GM23338 (cell line): ENCODE results near the gene CEACAM16. TPM values are rescaled to one million over a fixed set of nuclear protein-coding genes. Genes with fewer than 3 reads are reported as not detected.

Source experiments
- ATAC-seq: fragments of 200-7000 bp; cut with Tn5 transposase; 3 replicates; pipeline ENCODE4 v1.9.1; 2020
- DNase-seq: peaks from one replicate; pipeline ENCODE4 v3.0.0-alpha.2; 2015; ENCODE audit warnings: low spot score
- H2AFZ ChIP-seq: fragments of 200-600 bp; sonication (generic); 2 replicates; pipeline ENCODE4 v1.8.0; 2016; ENCODE audit warnings: antibody characterized with exemption, mild to moderate bottlenecking, moderate library complexity
- H3F3A ChIP-seq: fragments of 200-600 bp; sonication (generic); replicated peaks from 2 replicates; pipeline ENCODE4 v1.8.0; 2017; ENCODE audit warnings: antibody characterized with exemption, mixed run types, low read depth
- H3K27ac ChIP-seq: fragments of 200-600 bp; sonication (generic); 2 replicates; pipeline ENCODE4 v1.6.1; 2016; ENCODE audit warnings: low read depth
- H3K27me3 ChIP-seq: fragments of 200-600 bp; sonication (generic); 2 replicates; pipeline ENCODE4 v1.8.0; 2016; ENCODE audit warnings: mild to moderate bottlenecking, mixed run types, moderate library complexity; ENCODE audit not compliant: insufficient read depth
- H3K36me3 ChIP-seq: fragments of 200-600 bp; sonication (generic); 2 replicates; pipeline ENCODE4 v1.8.0; 2016; ENCODE audit warnings: mild to moderate bottlenecking; ENCODE audit not compliant: insufficient read depth
- H3K4me1 ChIP-seq: fragments of 200-600 bp; sonication (generic); 2 replicates; pipeline ENCODE4 v1.8.0; 2016; ENCODE audit warnings: mild to moderate bottlenecking, moderate library complexity; ENCODE audit not compliant: insufficient read depth
- H3K4me2 ChIP-seq: fragments of 200-600 bp; sonication (generic); 2 replicates; pipeline ENCODE4 v1.7.1; 2017; ENCODE audit warnings: mixed run types
- H3K4me3 ChIP-seq: fragments of 200-600 bp; sonication (generic); 2 replicates; pipeline ENCODE4 v1.6.1; 2016; ENCODE audit warnings: mixed run types
- H3K79me2 ChIP-seq: fragments of 200-600 bp; sonication (generic); replicated peaks from 2 replicates; pipeline ENCODE4 v1.8.0; 2017; ENCODE audit warnings: mild to moderate bottlenecking; ENCODE audit not compliant: insufficient read depth
- H3K9me2 ChIP-seq: fragments of 200-600 bp; sonication (generic); 2 replicates; pipeline ENCODE4 v1.8.0; 2017; ENCODE audit not compliant: insufficient read depth
- H4K20me1 ChIP-seq: fragments of 200-600 bp; sonication (generic); replicated peaks from 2 replicates; pipeline ENCODE4 v1.8.0; 2017; ENCODE audit warnings: mild to moderate bottlenecking; ENCODE audit not compliant: insufficient read depth
- H3K27ac Mint-ChIP-seq: 2 replicates; pipeline ENCODE4 v1.8.0; 2020; ENCODE audit warnings: inconsistent platforms, mild to moderate bottlenecking, moderate library complexity, mixed read lengths
- H3K27me3 Mint-ChIP-seq: 3 replicates; pipeline ENCODE4 v1.8.0; 2022; ENCODE audit warnings: low read depth, mild to moderate bottlenecking, moderate library complexity, mixed read lengths, inconsistent platforms; ENCODE audit not compliant: insufficient read depth, poor library complexity
- H3K36me3 Mint-ChIP-seq: 3 replicates; pipeline ENCODE4 v1.8.0; 2021; ENCODE audit warnings: low read depth, mild to moderate bottlenecking, inconsistent platforms, moderate library complexity, mixed read lengths
- H3K4me1 Mint-ChIP-seq: 3 replicates; pipeline ENCODE4 v1.8.0; 2020; ENCODE audit warnings: mild to moderate bottlenecking, inconsistent platforms, mixed read lengths
- H3K4me3 Mint-ChIP-seq: 3 replicates; pipeline ENCODE4 v1.8.0; 2021; ENCODE audit warnings: moderate library complexity, mild to moderate bottlenecking, inconsistent platforms, mixed read lengths
- H3K9me3 Mint-ChIP-seq: 3 replicates; pipeline ENCODE4 v1.8.0; 2020; ENCODE audit warnings: moderate library complexity, mild to moderate bottlenecking, inconsistent platforms, mixed read lengths
- EZH2phosphoT487 ChIP-seq: fragments of 200-600 bp; sonication (generic); IDR thresholded peaks from one replicate; pipeline ENCODE4 v1.8.1; 2018; ENCODE audit warnings: antibody characterized with exemption; ENCODE audit not compliant: unreplicated experiment
- ZNF114 ChIP-seq: fragments of 250-450 bp; sonication (Bioruptor Pico); IDR thresholded peaks from 2 replicates; pipeline ENCODE4 v1.5.0; 2020; ENCODE audit warnings: mild to moderate bottlenecking, moderate library complexity
- polyA plus RNA-seq: library from polyadenylated mRNA; unstranded; fragments of >200 nt; fragmentation: Nextera tagmentation; extraction: Ambion mirVana; gene quantifications from 2 replicates; pipeline ENCODE4 v1.2.1, GENCODE V29; 2016
- total RNA-seq: library from RNA; depleted of rRNA; stranded (reverse); fragments of >200 nt; shearing (Covaris generic); gene quantifications from 2 replicates; pipeline ENCODE4 v1.2.3, GENCODE V29; 2014
- TF ChIP-seq, protein P1 (sequence below), 2 experiments: fragments of 200-600 bp in 1 of 2; sonication (generic) in 1 of 2; conservative IDR thresholded peaks; 2 replicates each; pipeline versions ENCODE4 v1.5.1 to v1.6.1; 2016 to 2017; ENCODE audit warnings: antibody characterized with exemption in 2 of 2, low read depth in 2 of 2, mild to moderate bottlenecking in 2 of 2, moderate library complexity in 1 of 2

CEACAM16 gene
- total and polyA plus RNA-seq, 2 experiments from 2014 or later: not detected

- Mint-ChIP-seq H3K9me3 (no peaks in the 10 kb centered on the region; the same call in 1 of the 3 replicates), H3K4me1 (no peaks in the 10 kb centered on the region; the same call in 2 of the 3 replicates), H3K36me3 (peaks cover 72% of the 10 kb centered on the region), H3K27me3 (peaks cover 4% of the 10 kb centered on the region), H3K4me3 (no peak overlapping the region), H3K27ac (no peak overlapping the region)
- no peak overlapping the region for H2AFZ ChIP-seq
- no peaks in the 10 kb centered on the region for H3K27me3 ChIP-seq
- no peaks in the 10 kb centered on the region for H3K79me2 ChIP-seq
- H3K4me2 ChIP-seq: no peak overlapping the region
- TF ChIP-seq, protein P1, sequence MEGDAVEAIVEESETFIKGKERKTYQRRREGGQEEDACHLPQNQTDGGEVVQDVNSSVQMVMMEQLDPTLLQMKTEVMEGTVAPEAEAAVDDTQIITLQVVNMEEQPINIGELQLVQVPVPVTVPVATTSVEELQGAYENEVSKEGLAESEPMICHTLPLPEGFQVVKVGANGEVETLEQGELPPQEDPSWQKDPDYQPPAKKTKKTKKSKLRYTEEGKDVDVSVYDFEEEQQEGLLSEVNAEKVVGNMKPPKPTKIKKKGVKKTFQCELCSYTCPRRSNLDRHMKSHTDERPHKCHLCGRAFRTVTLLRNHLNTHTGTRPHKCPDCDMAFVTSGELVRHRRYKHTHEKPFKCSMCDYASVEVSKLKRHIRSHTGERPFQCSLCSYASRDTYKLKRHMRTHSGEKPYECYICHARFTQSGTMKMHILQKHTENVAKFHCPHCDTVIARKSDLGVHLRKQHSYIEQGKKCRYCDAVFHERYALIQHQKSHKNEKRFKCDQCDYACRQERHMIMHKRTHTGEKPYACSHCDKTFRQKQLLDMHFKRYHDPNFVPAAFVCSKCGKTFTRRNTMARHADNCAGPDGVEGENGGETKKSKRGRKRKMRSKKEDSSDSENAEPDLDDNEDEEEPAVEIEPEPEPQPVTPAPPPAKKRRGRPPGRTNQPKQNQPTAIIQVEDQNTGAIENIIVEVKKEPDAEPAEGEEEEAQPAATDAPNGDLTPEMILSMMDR (conservative IDR thresholded peaks at IDR 0.05; ENCODE audit: low read depth in 2 of 2): peak; percentile 61 to 76
- TF ChIP-seq EZH2phosphoT487: no peak
- H4K20me1 ChIP-seq: no peaks in the 10 kb centered on the region; the same call in 1 of the 2 replicates
- no peaks in the 10 kb centered on the region for H3K4me1 ChIP-seq
- H3F3A ChIP-seq: no peaks in the 10 kb centered on the region
- no peak overlapping the region for H3K4me3 ChIP-seq
- no peak overlapping the region for H3K27ac ChIP-seq
- no peaks in the 10 kb centered on the region for H3K9me2 ChIP-seq
- ATAC-seq: peak; percentile 69
- peak; percentile 82 for DNase-seq
- H3K36me3 ChIP-seq: peaks cover 25% of the 10 kb centered on the region
These were observed 44.8 kb upstream of the CEACAM16 start for GRCh38 chr19:44653977-44654774.

- Mint-ChIP-seq H3K27me3 (peaks cover 8% of the 10 kb centered on the region), H3K9me3 (no peaks in the 10 kb centered on the region; the same call in 1 of the 3 replicates), H3K4me3 (no peak overlapping the region), H3K36me3 (peaks cover 63% of the 10 kb centered on the region), H3K4me1 (no peaks in the 10 kb centered on the region; the same call in 2 of the 3 replicates), H3K27ac (no peak overlapping the region)
- ATAC-seq (peak; percentile 95), DNase-seq (peak; percentile 90)
- peaks cover 30% of the 10 kb centered on the region for H3K36me3 ChIP-seq
- H3K4me3 ChIP-seq: no peak overlapping the region
- H4K20me1 ChIP-seq: no peaks in the 10 kb centered on the region
- no peak overlapping the region for H3K4me2 ChIP-seq
- H3K4me1 ChIP-seq: no peaks in the 10 kb centered on the region
- no peak overlapping the region for H2AFZ ChIP-seq
- no peaks in the 10 kb centered on the region for H3K9me2 ChIP-seq
- no peaks in the 10 kb centered on the region for H3F3A ChIP-seq
- no peaks in the 10 kb centered on the region for H3K79me2 ChIP-seq
- no peaks in the 10 kb centered on the region for H3K27me3 ChIP-seq
- no peak overlapping the region for H3K27ac ChIP-seq
- TF ChIP-seq, protein P1 (conservative IDR thresholded peaks at IDR 0.05; ENCODE audit: low read depth in 2 of 2): peak; percentile 91 to 97
- no peak for TF ChIP-seq ZNF114 (CRISPR knock-in tag)
These were observed 41.6 kb upstream of the CEACAM16 start for GRCh38 chr19:44657211-44657921.
